GM12864 (cell line): ENCODE results near the gene EAPP.
"Not testable (repeated sequence)": the region's sequence is repeated elsewhere in the genome, so short reads cannot be mapped to it uniquely, and the experiment has no call there.

Source experiments
- DNase-seq: peaks from one replicate; pipeline ENCODE4 v3.0.0-alpha.2; 2011; ENCODE audit warnings: low read depth
- H3K4me3 ChIP-seq: 2 replicates; pipeline ENCODE4 v1.5.1; 2011; ENCODE audit warnings: mild to moderate bottlenecking, low read depth, low read length, control low read depth
- TF ChIP-seq, protein P1 (sequence below): IDR thresholded peaks from 2 replicates; pipeline ENCODE4 v1.5.1; 2011; ENCODE audit warnings: low read depth, mild to moderate bottlenecking, moderate library complexity, low read length, control low read depth, inconsistent platforms; ENCODE audit errors: missing control alignments

The EAPP gene

DNA sequence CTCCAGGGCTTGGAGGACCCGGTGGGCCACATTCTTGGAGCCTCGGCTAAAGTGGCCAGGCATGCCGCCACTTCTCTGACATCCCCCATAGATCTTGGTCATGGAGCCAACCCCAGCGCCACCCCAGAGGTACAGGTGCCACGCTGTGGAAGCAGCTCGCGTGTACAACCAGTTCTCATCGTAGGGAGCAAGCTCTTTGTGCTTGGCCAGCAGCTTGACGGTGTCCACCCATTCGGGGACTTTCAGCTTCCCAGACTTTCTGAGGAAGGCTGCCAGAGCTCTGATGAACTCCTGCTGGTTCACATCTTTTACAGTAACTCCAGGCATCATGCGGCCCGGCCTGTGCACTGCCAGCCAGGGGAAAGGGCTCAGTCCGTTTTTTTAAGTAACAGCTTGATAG is 29.3 kb upstream of the EAPP start:
- H3K4me3 ChIP-seq, result no peak overlapping the region
- TF ChIP-seq, protein P1, sequence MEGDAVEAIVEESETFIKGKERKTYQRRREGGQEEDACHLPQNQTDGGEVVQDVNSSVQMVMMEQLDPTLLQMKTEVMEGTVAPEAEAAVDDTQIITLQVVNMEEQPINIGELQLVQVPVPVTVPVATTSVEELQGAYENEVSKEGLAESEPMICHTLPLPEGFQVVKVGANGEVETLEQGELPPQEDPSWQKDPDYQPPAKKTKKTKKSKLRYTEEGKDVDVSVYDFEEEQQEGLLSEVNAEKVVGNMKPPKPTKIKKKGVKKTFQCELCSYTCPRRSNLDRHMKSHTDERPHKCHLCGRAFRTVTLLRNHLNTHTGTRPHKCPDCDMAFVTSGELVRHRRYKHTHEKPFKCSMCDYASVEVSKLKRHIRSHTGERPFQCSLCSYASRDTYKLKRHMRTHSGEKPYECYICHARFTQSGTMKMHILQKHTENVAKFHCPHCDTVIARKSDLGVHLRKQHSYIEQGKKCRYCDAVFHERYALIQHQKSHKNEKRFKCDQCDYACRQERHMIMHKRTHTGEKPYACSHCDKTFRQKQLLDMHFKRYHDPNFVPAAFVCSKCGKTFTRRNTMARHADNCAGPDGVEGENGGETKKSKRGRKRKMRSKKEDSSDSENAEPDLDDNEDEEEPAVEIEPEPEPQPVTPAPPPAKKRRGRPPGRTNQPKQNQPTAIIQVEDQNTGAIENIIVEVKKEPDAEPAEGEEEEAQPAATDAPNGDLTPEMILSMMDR, result no peak
- DNase-seq, result no peak

DNA sequence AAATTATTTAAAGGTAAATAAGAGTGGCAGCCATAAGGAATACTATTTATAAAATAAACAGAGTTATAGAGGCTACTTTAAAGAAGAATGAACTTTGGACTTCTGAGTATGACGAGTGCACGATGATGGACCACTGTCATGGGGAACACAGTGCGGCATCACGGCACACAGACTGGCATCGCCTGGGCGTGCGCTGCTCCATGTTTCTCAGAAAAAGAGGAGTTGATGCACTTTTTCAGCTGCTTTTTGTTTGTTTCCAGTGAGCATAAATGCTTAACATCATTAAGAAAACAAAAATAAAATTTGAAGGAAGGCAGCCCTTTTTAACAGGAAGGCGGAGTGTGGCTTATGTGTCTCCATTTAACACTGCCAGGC is 23.3 kb upstream of the EAPP start:
- DNase-seq, result no peak
- no peak overlapping the region for H3K4me3 ChIP-seq

DNA sequence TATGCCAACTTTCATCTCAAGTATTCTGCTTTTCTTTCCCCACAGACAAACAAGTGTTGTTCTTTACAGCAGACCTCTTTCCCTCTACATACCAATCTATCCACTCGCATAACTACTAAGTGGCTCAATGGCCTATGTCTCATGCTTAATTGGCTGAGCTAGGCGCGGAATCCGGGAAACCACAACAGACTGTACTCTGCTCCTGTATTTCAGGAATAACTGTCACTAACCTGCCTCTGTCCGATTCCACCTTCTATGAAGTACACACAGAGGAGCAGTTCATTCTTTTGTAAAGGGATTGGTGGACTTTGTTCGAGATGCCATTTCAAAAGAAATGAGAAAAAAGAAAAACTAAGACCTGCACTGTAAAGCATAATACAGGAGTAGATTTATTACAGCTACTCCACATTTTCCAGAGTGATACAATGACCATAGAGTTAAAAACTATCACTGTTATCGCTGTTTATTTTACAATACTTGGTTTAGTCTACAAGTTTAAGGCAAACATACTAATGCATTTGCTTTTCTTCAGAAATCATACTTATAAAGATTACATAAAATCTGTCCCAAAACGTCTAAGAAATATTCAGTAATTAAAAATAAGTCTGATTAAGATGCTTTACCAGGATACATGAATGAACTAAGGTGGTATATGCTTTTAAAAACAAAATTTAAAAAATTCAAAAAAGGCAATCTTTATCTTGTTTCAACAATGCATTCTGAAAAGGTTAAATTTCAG is 22.7 kb upstream of the EAPP start:
- not testable (repeated sequence) for DNase-seq, H3K4me3 ChIP-seq

More for the DNA sequence above, 23.3 kb upstream of the EAPP start:
- TF ChIP-seq, protein P1, result no peak

DNA sequence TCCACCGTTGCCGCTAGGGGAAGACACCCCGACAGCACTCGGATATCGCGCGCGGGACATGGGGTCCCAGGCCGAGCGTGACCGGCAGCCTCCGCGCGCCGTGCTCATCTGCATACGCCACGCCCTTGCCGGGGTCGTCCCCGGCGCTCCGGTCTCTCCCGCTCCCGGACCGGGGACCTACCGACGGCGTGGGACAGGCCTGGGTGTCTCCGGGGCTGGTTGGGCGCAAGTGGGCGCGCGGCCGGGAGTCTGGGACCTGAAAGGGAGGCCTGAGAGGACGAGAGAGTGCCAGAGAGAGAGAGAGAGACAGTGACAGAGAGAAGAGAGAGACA is 17.0 kb upstream of the EAPP start:
- not testable (repeated sequence) for H3K4me3 ChIP-seq, DNase-seq

DNA sequence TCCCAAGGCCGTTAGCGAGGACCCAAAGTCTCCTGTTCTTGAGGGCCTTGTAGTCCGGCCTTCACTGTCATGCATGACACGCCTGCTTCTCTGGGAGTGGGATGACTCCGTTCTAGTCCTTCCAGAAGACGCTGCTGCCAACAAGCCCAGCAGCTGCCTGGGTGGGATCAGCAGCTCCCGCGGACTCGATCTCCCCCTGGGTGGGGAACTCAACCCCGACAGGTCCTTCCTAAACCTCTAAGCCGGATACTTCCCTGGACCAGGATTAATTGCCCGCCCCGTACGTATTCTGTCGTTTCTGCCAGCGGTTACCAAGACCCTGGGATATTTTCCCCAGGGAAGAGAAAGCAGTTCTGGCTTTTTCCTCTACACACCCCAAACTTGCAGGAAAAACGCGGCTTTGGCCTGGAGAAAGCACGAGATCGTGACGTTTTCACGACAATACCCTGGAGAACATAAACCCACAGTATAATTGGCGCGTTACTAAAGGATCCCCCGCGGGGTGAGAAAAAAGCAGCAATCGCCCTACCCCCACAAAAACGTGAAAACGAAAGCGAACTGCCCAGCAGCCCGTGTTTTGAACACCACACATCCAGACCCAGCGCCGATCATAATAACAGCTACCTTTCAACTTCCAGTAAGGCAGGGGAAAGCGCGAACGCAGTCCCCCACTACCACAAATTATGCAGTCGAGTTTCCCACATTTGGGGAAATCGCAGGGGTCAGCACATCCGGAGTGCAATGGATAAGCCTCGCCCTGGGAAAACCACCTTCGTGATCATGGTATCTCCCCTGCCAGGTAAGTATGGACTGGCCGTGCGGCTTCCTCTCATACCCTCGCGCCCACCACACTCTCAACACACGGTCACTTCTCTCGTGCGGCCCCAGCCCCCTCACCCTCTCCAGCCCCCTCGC is 16.3 kb upstream of the EAPP start:
- not testable (repeated sequence) for H3K4me3 ChIP-seq, DNase-seq

DNA sequence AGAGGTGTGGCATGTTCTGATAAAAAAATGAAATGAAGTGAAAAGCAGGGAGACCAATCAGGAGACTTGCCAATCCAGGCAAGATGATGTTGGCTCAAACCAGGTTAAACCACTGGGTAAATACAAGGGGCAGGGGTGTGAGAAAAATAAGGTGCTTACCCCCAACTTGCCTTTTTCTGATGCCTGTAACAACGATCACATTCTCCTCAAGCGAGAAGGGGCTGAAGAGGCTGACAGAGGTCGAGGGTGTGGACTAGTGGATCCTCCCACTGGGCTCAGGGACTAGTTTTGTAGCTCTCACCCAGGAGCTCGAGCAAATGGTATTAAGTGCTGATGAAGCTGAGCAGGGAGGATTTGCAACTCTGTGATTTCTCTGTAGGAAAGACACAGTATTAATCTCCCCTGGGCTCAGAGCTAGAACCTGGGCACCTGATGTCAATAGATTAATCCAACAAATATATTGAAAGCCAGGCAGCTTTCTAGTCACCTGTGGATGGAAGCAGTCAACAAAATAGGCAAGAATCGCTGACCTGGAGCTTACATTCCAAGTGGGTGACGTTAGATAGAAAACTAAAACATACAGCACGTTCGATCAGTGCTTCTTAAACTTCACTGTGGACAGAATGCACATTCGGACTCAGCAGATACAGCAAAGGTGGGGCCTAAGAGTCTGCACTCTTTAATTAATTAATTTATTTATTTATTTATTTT is 15.2 kb upstream of the EAPP start:
- no peak for DNase-seq
- TF ChIP-seq, protein P1, result no peak
- no peak overlapping the region for H3K4me3 ChIP-seq

DNA sequence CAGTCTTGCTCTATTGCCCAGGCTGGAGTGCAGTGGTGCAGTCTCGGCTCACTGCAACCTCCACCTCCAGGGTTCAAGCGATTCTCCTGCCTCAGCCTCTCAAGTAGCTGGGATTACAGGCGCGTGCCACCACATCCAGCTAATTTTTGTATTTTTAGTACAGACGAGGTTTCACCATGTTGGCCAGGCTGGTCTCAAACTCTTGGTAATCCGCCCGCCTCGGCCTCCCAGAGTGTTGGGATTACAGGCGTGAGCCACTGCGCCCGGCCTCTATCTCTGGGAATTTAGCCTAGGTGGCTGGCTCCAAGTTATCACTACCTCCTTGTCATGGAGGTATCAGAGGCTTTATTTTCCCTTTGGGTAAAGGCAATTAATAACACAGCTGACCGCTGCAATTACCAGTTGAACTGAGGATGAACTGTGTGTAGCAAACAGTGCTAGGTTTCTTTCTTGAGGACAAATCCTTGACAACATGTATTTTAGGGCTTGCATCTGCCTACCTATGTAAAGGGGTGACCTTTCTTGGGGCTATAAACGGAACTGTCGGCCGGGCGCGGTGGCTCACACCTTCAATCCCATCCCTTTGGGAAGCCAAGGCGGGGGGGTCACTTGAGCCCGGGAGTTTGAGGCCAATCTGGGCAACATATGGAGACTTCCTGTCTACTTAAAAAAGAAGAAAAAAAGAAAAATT is 9.9 kb upstream of the EAPP start:
- not testable (repeated sequence) for DNase-seq

DNA sequence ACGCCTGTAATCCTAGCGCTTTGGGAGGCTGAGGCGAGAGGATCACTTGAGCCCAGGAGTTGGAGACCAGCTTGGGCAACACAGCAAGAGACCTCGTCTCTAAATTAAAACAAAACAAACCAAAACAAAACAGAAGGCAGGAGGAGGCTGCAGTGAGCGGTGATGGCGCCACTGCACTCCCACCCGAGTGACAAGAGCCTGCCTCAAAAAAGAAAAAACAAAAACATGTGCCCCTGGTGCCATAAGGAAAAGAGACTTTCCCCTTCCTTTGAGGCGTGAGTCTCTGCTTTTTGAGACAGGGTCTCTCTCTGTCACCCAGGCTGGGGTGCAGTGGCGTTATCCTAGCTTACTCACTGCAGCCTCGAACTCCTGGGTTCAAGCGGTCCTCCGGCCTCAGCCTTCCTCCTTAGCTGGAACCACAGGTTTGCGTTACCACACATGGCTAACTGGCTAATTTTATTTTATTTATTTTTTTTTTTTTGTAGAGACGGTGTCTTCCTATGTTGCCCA is 9.0 kb upstream of the EAPP start:
- TF ChIP-seq, protein P1, result no peak
- DNase-seq, result no peak
- no peak overlapping the region for H3K4me3 ChIP-seq

More for the DNA sequence above, 9.9 kb upstream of the EAPP start:
- H3K4me3 ChIP-seq, result not testable (repeated sequence)

DNA sequence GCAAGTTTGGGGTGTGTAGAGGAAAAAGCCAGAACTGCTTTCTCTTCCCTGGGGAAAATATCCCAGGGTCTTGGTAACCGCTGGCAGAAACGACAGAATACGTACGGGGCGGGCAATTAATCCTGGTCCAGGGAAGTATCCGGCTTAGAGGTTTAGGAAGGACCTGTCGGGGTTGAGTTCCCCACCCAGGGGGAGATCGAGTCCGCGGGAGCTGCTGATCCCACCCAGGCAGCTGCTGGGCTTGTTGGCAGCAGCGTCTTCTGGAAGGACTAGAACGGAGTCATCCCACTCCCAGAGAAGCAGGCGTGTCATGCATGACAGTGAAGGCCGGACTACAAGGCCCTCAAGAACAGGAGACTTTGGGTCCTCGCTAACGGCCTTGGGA is 7.6 kb upstream of the EAPP start:
- not testable (repeated sequence) for H3K4me3 ChIP-seq, DNase-seq

DNA sequence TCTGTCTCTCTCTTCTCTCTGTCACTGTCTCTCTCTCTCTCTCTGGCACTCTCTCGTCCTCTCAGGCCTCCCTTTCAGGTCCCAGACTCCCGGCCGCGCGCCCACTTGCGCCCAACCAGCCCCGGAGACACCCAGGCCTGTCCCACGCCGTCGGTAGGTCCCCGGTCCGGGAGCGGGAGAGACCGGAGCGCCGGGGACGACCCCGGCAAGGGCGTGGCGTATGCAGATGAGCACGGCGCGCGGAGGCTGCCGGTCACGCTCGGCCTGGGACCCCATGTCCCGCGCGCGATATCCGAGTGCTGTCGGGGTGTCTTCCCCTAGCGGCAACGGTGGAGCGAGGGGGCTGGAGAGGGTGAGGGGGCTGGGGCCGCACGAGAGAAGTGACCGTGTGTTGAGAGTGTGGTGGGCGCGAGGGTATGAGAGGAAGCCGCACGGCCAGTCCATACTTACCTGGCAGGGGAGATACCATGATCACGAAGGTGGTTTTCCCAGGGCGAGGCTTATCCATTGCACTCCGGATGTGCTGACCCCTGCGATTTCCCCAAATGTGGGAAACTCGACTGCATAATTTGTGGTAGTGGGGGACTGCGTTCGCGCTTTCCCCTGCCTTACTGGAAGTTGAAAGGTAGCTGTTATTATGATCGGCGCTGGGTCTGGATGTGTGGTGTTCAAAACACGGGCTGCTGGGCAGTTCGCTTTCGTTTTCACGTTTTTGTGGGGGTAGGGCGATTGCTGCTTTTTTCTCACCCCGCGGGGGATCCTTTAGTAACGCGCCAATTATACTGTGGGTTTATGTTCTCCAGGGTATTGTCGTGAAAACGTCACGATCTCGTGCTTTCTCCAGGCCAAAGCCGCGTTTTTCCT is 7.0 kb upstream of the EAPP start:
- not testable (repeated sequence) for DNase-seq, H3K4me3 ChIP-seq

DNA sequence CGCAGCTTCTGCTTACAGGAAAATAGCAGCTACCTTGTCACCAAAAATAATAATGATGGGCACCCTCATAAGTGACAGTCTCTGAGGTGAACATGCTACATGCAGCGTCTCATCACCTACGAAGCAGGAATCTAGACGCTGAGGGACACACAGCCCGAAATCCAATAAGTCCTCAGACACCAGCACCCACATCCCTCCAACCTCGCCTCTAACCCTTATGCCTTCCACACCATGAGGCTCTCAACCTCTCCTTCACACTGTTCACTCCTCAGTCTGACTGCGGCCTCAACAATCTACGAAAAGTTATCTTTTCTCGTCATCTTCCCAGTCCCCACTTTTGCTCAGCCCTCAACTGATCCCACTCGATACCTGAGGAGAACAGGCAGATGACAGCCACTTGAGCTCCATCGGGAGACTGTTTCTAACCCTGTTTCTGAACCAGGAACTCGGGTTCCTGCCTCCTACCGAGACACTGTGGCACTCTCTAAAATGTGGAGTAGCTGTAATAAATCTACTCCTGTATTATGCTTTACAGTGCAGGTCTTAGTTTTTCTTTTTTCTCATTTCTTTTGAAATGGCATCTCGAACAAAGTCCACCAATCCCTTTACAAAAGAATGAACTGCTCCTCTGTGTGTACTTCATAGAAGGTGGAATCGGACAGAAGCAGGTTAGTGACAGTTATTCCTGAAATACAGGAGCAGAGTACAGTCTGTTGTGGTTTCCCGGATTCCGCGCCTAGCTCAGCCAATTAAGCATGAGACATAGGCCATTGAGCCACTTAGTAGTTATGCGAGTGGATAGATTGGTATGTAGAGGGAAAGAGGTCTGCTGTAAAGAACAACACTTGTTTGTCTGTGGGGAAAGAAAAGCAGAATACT is 919 bp upstream of the EAPP start:
- H3K4me3 ChIP-seq, result peak overlapping the region; percentile 99

More for the DNA sequence above, 919 bp upstream of the EAPP start:
- DNase-seq, result not testable (repeated sequence)
